GM12878 (cell line): ENCODE results near the gene LIFR. TPM values are rescaled to one million over a fixed set of nuclear protein-coding genes. Genes with fewer than 3 reads are reported as not detected.

Experiments
- ATAC-seq: fragments of 200-7000 bp; cut with Tn5 transposase; 3 replicates; pipeline ENCODE4 v1.9.1; 2020; ENCODE audit warnings: mild to moderate bottlenecking, moderate library complexity
- BruUV-seq: library from RNA; stranded (reverse); fragments of 400-500 nt; replicated peaks from 2 replicates; lab custom pipeline; 2021; lab: Mats Ljungman, UMichigan
- CTCF ChIA-PET: fragments of 300-600 bp; sonication (Branson Sonifier 250); formaldehyde crosslinking; extraction: SDS; loops from one replicate; lab custom pipeline; 2021; ENCODE audit warnings: inconsistent platforms; lab: Yijun Ruan, JAX
- POLR2A ChIA-PET: fragments of 350-600 bp; formaldehyde crosslinking; extraction: SDS; loops from one replicate; lab custom pipeline; 2021; ENCODE audit warnings: inconsistent platforms; lab: Charles Lee
- RAD21 ChIA-PET: fragments of 300-600 bp; sonication (Branson Sonifier 250); formaldehyde crosslinking; loops from one replicate; lab custom pipeline; 2023; ENCODE audit warnings: antibody characterized with exemption; ENCODE audit not compliant: unreplicated experiment; lab: Charles Lee
- SMC1A ChIA-PET: fragments of 300-600 bp; sonication (Branson Sonifier 250); formaldehyde crosslinking; loops from one replicate; lab custom pipeline; 2023; ENCODE audit not compliant: unreplicated experiment, uncharacterized antibody; lab: Charles Lee
- DNase-seq: peaks from one replicate; pipeline ENCODE4 v3.0.0-alpha.2; 2011; ENCODE audit warnings: low read depth, low spot score
- FAIRE-seq: peaks from 3 replicates; lab custom pipeline; 2011; peaks lifted over from hg19 to GRCh38; lab: Jason Lieb, UNC
- H2AFZ ChIP-seq: 2 replicates; pipeline ENCODE4 v1.6.0; 2011; ENCODE audit warnings: low read depth, low read length, control low read depth; ENCODE audit not compliant: control insufficient read depth
- H3K27ac ChIP-seq: 2 replicates; pipeline ENCODE4 v1.5.1; 2011; ENCODE audit warnings: control low read depth; ENCODE audit not compliant: control insufficient read depth, insufficient read depth
- H3K27me3 ChIP-seq, 2 experiments: replicated peaks in 1 of 2; 2 replicates each; pipeline versions ENCODE4 v1.6.0 to v1.6.1; 2011; ENCODE audit warnings: low read length in 1 of 2; ENCODE audit not compliant: control insufficient read depth in 2 of 2, insufficient read depth in 2 of 2
- H3K36me3 ChIP-seq, 2 experiments: 2 replicates each; pipeline ENCODE4 v1.5.1; 2011; ENCODE audit warnings: low read length in 1 of 2; ENCODE audit not compliant: control insufficient read depth in 2 of 2, insufficient read depth in 2 of 2
- H3K4me1 ChIP-seq: 2 replicates; pipeline ENCODE4 v1.6.1; 2011; ENCODE audit warnings: mild to moderate bottlenecking, low read length, moderate library complexity, mixed read lengths; ENCODE audit not compliant: control insufficient read depth, insufficient read depth
- H3K4me2 ChIP-seq: 2 replicates; pipeline ENCODE4 v1.6.0; 2011; ENCODE audit warnings: control low read depth; ENCODE audit not compliant: control insufficient read depth, insufficient read depth
- H3K4me3 ChIP-seq: fragments of 200-600 bp; sonication (generic); 2 replicates; pipeline ENCODE4 v1.5.1; 2016
- H3K79me2 ChIP-seq: 2 replicates; pipeline ENCODE4 v1.6.0; 2011; ENCODE audit warnings: low read length; ENCODE audit not compliant: control insufficient read depth, insufficient read depth
- H3K9ac ChIP-seq: 2 replicates; pipeline ENCODE4 v1.8.0; 2011; ENCODE audit warnings: low read length, control low read depth, mixed read lengths; ENCODE audit not compliant: control insufficient read depth, insufficient read depth
- H3K9me3 ChIP-seq: replicated peaks from 3 replicates; pipeline ENCODE4 v1.5.1; 2011; ENCODE audit warnings: mild to moderate bottlenecking, low read length; ENCODE audit not compliant: control insufficient read depth, insufficient read depth
- H4K20me1 ChIP-seq: 2 replicates; pipeline ENCODE4 v1.6.0; 2011; ENCODE audit not compliant: control insufficient read depth, insufficient read depth
- EP300 ChIP-seq, 2 experiments: fragments of 150-350 bp in 1 of 2; IDR thresholded peaks; 2 replicates each; pipeline ENCODE4 v1.6.1; 2011 to 2012; ENCODE audit warnings: low read depth in 2 of 2, low read length in 2 of 2, borderline replicate concordance in 1 of 2, improper control_type of control experiment in 1 of 2, inconsistent platforms in 1 of 2; ENCODE audit not compliant: control insufficient read depth in 1 of 2
- POLR2AphosphoS5 ChIP-seq: IDR thresholded peaks from 2 replicates; pipeline ENCODE4 v1.6.1; 2011; ENCODE audit warnings: mild to moderate bottlenecking, low read length, inconsistent platforms
- POU2F2 ChIP-seq: IDR thresholded peaks from 3 replicates; pipeline ENCODE4 v1.6.1; 2011; ENCODE audit warnings: low read depth, mild to moderate bottlenecking, low read length, borderline replicate concordance
- RAD21 ChIP-seq: IDR thresholded peaks from 2 replicates; pipeline ENCODE4 v1.6.1; 2011; ENCODE audit warnings: mild to moderate bottlenecking, low read depth, low read length, moderate library complexity; ENCODE audit not compliant: insufficient read depth
- RAD51 ChIP-seq: fragments of 450-650 bp; IDR thresholded peaks from 2 replicates; pipeline ENCODE4 v1.6.1; 2016; ENCODE audit warnings: moderate library complexity, mild to moderate bottlenecking, inconsistent platforms
- RB1 ChIP-seq: fragments of 450-650 bp; formaldehyde crosslinking; IDR thresholded peaks from 2 replicates; pipeline ENCODE4 v1.6.1; 2017; ENCODE audit warnings: mild to moderate bottlenecking, borderline replicate concordance
- RELA ChIP-seq: fragments of 450-650 bp; IDR thresholded peaks from 2 replicates; pipeline ENCODE4 v1.8.0; 2014; ENCODE audit warnings: borderline replicate concordance; ENCODE audit not compliant: partially characterized antibody
- RUNX3 ChIP-seq: IDR thresholded peaks from 2 replicates; pipeline ENCODE4 v1.6.1; 2012; ENCODE audit warnings: low read length, inconsistent platforms
- SMC3 ChIP-seq: IDR thresholded peaks from 2 replicates; pipeline ENCODE4 v1.6.1; 2011; ENCODE audit warnings: low read length, improper control_type of control experiment, borderline replicate concordance
- YY1 ChIP-seq: IDR thresholded peaks from 2 replicates; pipeline ENCODE4 v1.6.1; 2011; ENCODE audit warnings: low read depth, mild to moderate bottlenecking, low read length
- WGBS: methylation state at CpG from one replicate; pipeline ENCODE4 v1.1.6; 2016; ENCODE audit warnings: low lambda C conversion rate; ENCODE audit not compliant: insufficient replicate concordance, insufficient coverage; ENCODE audit errors: missing lambda C conversion rate; 5-methylcytosine and 5-hydroxymethylcytosine counted together
- in situ Hi-C: fragments of 300-500 bp; cut with MboI; formaldehyde crosslinking; loops from 9 replicates; pipeline ENCODE4 v1.14.3; 2018; ENCODE audit warnings: mixed read lengths
- intact Hi-C: fragments of 100-400 bp; cut with micrococcal nuclease; formaldehyde crosslinking; loops from one replicate; pipeline ENCODE4 v1.14.2; 2022; ENCODE audit not compliant: unreplicated experiment
- polyA plus RNA-seq, 11 experiments: library from polyadenylated mRNA; depleted of rRNA in 4 of 11; unstranded in 6 of 11; stranded (reverse) in 5 of 11; fragments of >200 nt; fragmentation: Nextera tagmentation in 4 of 11; fragmentation: Illumina TruSeq in 1 of 11; extraction: Ambion mirVana in 4 of 11; extraction: Trizol in 1 of 11; gene quantifications; 1 replicate in 1 of 11; 2 replicates in 10 of 11; pipeline versions ENCODE4 v1.2.1 to v1.2.3, GENCODE V29; 2011 to 2016; ENCODE audit warnings: inconsistent platforms in 2 of 11, missing spikeins in 2 of 11, low read depth in 1 of 11
- total RNA-seq, 4 experiments: library from RNA; depleted of rRNA in 3 of 4; stranded (reverse); fragments of >200 nt in 3 of 4; fragmentation: Illumina TruSeq in 1 of 4; extraction: Trizol in 1 of 4; gene quantifications; 2 replicates each; pipeline versions ENCODE4 v1.2.1 to v1.2.3, GENCODE V29; 2013 to 2021
- TF ChIP-seq, protein P1 (sequence below), 3 experiments: IDR thresholded peaks in 2 of 3; conservative IDR thresholded peaks in 1 of 3; 2 replicates each; pipeline ENCODE4 v1.5.1; 2011; ENCODE audit warnings: low read depth in 3 of 3, low read length in 3 of 3, mild to moderate bottlenecking in 3 of 3, control low read depth in 2 of 3, moderate library complexity in 2 of 3, inconsistent platforms in 1 of 3, mixed read lengths in 1 of 3; ENCODE audit not compliant: control insufficient read depth in 2 of 3, insufficient read depth in 1 of 3; ENCODE audit errors: extremely low read depth in 1 of 3

The LIFR gene
- total and polyA plus RNA-seq, 10 of the 15 experiments (the other 5 are each of a cell fraction or from before 2014, with no cell fraction given), result 0.10 TPM; not detected in 9

DNA sequence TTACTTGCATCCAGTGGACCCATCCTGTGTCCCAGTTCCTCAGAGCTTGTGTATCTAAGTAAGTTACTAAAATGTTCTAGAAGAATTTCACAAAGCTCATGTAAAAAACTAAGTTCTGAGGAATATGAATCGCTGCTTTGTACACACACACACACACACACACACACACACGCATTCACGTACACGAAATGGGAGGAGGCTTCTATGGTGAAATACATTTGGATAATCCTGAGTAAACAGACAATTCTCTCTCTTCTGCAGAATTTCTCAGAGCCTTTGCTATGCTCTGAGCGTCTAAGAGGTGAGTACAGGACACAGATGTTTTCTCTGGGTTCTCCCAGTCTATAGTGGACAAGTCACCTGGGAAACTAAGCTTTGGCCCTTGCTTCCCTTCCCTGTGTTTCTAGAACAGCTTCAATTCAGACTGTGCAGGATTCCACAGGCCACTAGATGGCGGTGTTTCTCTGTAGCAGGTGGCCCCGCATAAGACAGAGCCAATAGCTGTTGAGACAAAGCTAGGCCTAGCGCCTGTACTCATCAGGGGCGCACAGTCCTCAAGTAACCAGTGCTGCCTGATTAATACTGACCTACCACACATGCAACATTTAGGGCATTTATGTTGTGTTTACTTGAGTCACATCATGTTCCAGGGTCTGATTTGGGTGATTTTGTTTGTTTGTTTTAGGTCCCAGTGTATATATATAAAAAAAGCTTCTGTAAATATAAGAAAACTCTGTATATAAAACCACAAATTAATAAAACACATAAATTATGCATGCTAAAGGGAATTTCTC is 114.8 kb downstream of the LIFR start:
- ChIA-PET CTCF (interaction anchor here (0.5 to 5.3 kb wide), 75 partner anchors 8 to 934 kb away, joined by 3 to 158 read pairs (median 5); no protein-coding TSS in a partner anchor), SMC1A (interaction anchor here (0.8 to 2.6 kb wide), 39 partner anchors 9 to 690 kb away, joined by 3 to 81 read pairs (median 4); no protein-coding TSS in a partner anchor), POLR2A (interaction anchor here (0.5 to 0.7 kb wide), 2 partner anchors 27 to 1086 kb away, joined by 3 read pairs; no protein-coding TSS in a partner anchor), RAD21 (interaction anchor here (0.5 to 5.2 kb wide), 43 partner anchors 10 to 776 kb away, joined by 3 to 118 read pairs (median 4); no protein-coding TSS in a partner anchor)
- no peak overlapping the region for H3K27ac ChIP-seq
- 29% methylated on average over 9 of the region's 9 CpGs for WGBS
- H3K4me1 ChIP-seq, result no peaks in the 10 kb centered on the region
- H3K9ac ChIP-seq, result no peak overlapping the region
- no peak overlapping the region for H3K4me2 ChIP-seq
- FAIRE-seq (peak; percentile 88), ATAC-seq (peak; percentile 100), DNase-seq (peak; percentile 33)
- in situ Hi-C loops, result loop anchor here (25.0 kb wide), 1 partner anchor 646 kb away; no protein-coding TSS in a partner anchor
- no peaks in the 10 kb centered on the region for H3K9me3 ChIP-seq
- TF ChIP-seq POU2F2 (peak; percentile 54; the same call in 1 of the 3 replicates), RUNX3 (0 out of 2 replicates have a peak, but pooled peaks have one; percentile 19), RAD21 (peak; percentile 99), RAD51 (no peak), EP300 (IDR thresholded peaks at IDR 0.05; ENCODE audit: borderline replicate concordance in 1 of 2, control insufficient read depth in 1 of 2, low read depth in 2 of 2, low read length in 2 of 2) (no peak), RELA (peak; percentile 45), YY1 (peak; percentile 67; the same call in 1 of the 2 replicates), RB1 (peak; percentile 64; the same call in 1 of the 2 replicates), SMC3 (peak; percentile 97), POLR2AphosphoS5 (no peak)
- TF ChIP-seq, protein P1, sequence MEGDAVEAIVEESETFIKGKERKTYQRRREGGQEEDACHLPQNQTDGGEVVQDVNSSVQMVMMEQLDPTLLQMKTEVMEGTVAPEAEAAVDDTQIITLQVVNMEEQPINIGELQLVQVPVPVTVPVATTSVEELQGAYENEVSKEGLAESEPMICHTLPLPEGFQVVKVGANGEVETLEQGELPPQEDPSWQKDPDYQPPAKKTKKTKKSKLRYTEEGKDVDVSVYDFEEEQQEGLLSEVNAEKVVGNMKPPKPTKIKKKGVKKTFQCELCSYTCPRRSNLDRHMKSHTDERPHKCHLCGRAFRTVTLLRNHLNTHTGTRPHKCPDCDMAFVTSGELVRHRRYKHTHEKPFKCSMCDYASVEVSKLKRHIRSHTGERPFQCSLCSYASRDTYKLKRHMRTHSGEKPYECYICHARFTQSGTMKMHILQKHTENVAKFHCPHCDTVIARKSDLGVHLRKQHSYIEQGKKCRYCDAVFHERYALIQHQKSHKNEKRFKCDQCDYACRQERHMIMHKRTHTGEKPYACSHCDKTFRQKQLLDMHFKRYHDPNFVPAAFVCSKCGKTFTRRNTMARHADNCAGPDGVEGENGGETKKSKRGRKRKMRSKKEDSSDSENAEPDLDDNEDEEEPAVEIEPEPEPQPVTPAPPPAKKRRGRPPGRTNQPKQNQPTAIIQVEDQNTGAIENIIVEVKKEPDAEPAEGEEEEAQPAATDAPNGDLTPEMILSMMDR (IDR thresholded peaks at IDR 0.05 in 2 of 3, conservative IDR thresholded peaks at IDR 0.05 in 1 of 3; ENCODE audit: control insufficient read depth in 2 of 3, extremely low read depth in 1 of 3, insufficient read depth in 1 of 3, low read depth in 3 of 3, low read length in 3 of 3), result peak; percentile 90 to 96 (median 92); a peak in 5 of 6 replicates
- H3K4me3 ChIP-seq, result no peak overlapping the region
- no peaks in the 10 kb centered on the region for H3K36me3 ChIP-seq
- BruUV-seq, result no TSS peak
- intact Hi-C loops, result loop anchor here (1.0 to 2.0 kb wide), 4 partner anchors 110 to 481 kb away; no protein-coding TSS in a partner anchor
- no peak overlapping the region for H2AFZ ChIP-seq
- H3K27me3 ChIP-seq, result peaks cover 0 to 2% of the 10 kb centered on the region in 2 experiments; a peak in 3 of 4 replicates
- no peaks in the 10 kb centered on the region for H4K20me1 ChIP-seq
- no peaks in the 10 kb centered on the region for H3K79me2 ChIP-seq
